ENCODE results near the gene NR2F1-AS1.

The NR2F1-AS1 gene

GRCh38 chr5:93378073-93378472 is 202.9 kb downstream of the NR2F1-AS1 start:
- DNase-seq: no peak

- DNase-seq: no peak
Observed at GRCh38 chr5:93371893-93372292, 209.1 kb downstream of the NR2F1-AS1 start.

DNA sequence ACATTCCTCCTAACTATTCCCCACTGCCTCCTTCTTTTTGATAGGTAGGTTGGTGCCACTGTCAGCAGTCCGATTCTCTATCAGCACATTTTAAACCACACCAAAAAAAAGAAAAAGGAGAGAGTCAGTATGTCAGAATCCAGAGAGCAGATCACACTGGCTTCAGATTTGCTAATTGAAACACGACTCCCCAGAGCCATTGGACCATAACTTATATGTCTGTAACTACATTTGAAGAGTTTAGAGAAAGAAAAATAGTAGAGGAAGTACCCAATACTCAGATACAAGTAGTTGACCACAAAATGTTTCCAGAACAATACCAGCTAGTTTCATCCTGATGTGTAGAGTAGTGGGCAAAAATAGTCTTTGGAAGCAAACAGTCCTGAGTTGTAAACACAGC is 216.6 kb downstream of the NR2F1-AS1 start:
- no peak for DNase-seq

- DNase-seq: no peak
Observed at GRCh38 chr5:93360436-93361088, 220.5 kb downstream of the NR2F1-AS1 start.

- DNase-seq: no peak
Observed at GRCh38 chr5:93359960-93360305, 221.1 kb downstream of the NR2F1-AS1 start.

All from stimulated activated CD4-positive, alpha-beta T cell treated with anti-CD3 and anti-CD28 coated beads, Interleukin-2, amount 100 ng/mL, for 48 hours (primary cell).